Stimulated activated CD8-positive, alpha-beta memory T cell treated with anti-CD3 and anti-CD28 coated beads, Interleukin-7, amount 100 ng/mL, for 48 hours (primary cell): Measurements from ENCODE around the gene LRRC59.
"Not testable (repeated sequence)": the region's sequence is repeated elsewhere in the genome, so short reads cannot be mapped to it uniquely, and the experiment has no call there.

Experiments
- DNase-seq, 2 donors: peaks; one replicate each; pipeline ENCODE4 v3.0.0-alpha.2; 2020; ENCODE audit warnings: low read depth in 1 of 2; ENCODE audit errors: extremely low read depth in 1 of 2

The LRRC59 gene

DNA sequence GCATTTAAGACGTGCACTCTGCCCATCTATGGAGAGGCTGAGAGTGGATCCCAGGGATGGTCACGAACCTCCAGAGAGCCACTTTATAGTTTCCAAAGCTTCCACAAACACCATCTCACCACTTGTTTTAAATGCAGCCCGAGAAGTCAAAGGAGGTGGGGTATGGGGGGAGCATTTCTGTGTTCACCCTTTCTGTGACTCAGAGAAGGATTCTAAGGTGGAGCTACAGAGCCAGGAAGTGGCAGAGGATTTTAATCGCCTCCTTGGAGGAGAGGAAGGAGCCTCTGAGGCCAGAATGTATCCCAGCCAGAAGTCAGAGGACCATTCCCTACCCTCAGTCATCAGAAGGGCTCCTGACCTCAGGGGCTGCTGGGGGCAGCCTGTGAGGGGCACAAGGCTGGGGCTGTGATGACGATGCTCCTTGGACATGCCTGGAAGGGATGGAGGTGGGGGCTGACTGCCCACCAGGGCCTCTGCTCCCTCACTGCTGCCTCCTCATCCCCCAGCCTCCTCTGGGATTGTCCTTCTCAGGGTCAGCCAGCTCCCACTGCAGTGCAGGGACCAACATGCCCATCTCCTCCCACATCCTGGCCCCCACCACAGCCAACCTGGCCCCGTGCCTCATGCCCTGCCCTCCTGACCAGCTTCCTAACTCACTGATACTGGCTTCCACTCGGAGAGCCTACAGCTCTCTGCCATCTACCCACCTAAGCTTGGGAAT lies 48.6 kb downstream of the LRRC59 start:
- DNase-seq = no peak

DNA sequence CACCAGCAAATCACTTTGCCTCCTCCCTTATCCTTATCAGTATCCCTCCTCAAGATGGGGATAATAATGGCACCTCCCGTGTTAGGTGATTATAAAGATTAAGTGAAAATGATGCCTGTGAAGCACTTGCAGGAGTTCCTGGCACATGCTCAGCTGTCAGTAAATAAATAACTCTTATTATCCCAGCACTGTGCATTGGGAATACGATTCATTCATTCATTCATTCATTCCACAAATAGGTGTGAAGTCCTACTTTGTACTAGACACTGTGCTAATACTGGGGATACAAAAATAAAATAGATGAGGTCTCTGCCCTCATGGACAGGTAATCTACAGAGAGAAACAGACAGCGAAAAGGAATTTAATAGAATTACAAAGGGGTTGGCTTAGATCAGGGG lies 49.4 kb downstream of the LRRC59 start:
- no peak for DNase-seq

DNA sequence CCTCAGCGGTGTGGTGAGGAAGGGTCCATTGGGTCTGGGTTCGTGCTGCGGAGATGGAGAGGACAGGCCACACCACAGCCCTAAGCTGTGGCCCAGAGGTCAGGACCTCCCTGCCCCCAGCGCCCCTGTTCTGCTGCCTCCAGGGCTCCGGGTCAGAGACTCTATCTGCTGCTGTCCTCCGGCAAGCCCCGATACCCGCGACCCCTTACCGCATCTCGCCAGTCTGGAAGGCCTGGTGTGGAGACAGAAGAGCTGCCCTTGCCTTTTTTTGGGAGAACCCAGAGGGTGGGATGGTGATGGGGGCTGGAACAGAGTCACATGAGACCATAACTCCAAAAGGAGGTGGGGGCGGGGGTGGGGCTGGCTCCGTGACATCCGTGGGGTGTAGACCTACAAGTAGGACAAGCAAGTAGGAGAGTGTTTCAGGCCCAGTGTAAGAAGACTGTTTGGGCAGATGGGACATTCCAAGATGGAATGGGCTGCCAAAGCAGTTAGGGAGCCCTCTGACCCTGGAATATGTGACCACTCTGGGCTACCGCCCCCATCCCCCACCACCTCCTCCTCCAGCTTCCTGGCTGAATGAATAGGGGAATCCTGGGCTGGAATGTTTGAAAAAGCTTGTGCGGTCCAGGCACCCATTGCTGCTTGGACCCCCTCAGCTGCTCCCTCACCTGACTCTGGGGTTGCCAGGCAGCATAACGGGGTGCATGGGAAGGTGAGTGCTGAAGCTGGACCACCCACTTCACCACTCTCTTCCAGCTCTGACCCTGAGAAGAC lies 50.0 kb downstream of the LRRC59 start:
- DNase-seq = no peak

DNA sequence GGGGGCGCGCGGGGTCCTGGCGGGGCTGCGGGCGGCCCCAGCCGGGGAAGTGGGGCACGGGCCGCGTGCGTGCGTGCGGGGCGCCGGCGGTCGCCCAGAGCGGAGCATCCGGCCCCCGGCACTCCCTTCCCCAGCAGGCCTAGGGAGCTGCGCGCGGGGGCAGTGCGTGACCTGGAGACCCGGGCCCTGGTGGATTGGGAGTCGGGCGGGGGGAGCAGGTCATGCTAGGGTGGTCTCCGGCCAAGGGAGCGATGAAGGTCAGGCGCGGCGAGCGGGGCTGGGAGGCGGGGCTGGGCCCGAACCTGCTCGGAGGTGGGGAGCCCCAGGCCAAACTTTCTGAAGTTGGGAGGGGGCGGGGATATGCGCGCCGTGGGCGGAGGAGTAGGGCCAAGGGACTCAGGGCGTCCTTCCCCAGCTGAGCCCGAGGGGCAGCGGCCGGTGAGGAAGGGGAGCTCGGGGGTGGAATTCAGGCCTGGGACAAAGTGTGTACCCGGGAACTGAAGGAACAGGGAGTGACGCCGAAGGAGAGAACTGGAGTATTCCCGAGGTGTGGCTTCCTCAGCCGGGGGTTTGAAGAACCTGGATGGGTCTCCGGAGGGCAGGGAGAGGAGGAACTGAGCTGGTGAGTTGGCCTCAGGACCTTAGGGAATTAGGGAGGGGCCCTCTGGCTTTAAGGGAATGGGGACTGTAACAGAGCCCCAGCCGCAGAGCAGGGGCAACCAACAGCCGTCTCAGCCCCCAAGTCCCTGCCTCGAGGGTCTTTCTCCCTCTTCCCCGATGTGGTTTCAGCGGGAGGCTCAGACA lies 50.8 kb downstream of the LRRC59 start:
- no peak for DNase-seq

DNA sequence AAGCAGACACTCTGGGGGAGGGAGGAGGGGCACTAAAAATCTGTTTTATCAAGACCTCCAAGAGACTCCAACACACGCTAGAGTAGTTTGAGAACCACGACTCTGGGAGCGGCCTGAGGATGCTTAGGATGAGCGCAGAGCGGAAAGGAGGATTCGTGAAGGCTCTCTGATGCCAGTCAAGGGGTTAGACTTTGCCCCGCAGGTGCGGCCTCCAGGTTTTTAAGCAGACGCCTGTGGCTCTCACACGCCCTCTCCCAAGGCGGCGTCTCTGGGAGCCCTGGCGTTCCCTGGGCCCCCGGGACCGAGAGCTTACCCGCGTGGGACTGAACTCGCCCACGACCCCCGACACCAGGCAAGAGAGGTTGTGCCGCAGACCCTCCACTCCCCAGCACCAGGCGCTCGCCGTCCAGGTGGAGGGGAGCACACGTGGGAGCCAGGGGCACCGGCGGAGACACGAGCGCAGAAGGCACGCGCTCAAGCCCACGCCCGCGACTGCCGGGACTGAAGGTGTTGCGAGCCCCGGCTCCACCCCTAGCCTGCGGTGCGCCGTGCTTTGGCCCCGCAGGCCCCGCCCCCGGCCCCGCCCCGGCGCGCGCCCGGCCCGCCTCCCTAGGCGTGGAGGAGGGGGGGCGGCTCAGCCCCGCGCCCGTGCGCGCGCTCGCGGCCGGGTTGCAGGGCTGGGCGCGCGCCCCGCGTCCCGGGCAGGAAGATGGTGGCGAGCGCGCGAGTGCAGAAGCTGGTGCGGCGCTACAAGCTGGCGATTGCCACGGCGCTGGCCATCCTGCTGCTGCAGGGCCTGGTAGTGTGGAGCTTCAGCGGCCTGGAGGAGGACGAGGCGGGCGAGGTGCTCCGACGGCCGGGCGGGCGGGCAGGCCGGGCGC lies 51.7 kb downstream of the LRRC59 start, which contains the start of gene XYLT2:
Gene XYLT2 (plus strand): TSS at position 695 of the 881 bp plus-strand sequence. CDS start 15 bp downstream, at position 710.
- peak; percentile 79 to 81 for DNase-seq

DNA sequence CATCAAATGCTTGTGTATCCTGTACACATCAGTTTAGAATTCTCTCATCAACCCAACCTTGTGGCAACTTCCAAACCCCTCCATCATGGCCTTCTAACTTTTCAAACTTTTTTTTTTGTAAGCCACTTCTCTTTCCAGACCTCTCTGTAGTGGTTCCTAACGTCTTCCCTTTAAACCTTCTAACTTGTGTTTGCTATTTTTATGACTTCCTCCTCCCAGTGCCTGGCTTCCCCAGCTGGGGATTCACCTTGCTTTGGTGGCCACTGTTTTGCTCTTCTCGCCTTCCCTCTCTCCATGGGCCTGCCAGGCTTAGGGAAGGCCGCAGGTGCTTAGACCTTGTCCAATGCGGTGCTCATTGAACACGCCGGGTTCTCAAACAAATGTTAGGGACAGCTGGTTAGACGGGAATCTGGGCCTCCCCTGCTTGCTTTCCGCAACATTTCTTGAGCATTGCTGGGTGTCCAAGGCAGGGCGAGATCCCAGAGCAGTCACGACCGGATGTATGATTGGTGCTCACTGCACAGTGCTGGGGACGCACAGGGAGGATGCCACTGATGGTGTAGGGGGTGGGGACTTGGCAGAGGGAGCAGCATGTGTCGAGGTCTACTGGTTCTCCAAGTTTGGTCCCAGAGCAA lies 52.5 kb downstream of the LRRC59 start:
- DNase-seq = no peak

DNA sequence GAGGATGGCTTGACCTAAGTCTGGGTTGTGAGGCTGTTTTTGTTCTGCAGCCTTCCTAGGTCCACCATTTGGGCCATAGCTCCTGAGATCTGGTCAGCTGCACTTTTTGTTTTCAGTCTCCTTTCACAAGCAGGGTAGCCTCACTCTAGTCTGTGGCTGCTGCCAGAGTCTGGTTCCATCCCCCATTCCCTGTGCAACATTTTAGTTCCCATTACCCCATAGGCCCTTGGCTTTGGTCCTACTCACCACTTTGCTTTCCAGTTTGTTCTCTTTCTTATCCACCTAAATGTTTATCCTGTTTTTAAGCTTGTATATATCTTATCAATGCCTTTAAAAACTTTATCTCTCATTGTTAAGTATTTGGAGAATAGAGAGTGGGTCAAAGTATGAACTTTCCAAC lies 57.9 kb downstream of the LRRC59 start:
- no peak for DNase-seq

DNA sequence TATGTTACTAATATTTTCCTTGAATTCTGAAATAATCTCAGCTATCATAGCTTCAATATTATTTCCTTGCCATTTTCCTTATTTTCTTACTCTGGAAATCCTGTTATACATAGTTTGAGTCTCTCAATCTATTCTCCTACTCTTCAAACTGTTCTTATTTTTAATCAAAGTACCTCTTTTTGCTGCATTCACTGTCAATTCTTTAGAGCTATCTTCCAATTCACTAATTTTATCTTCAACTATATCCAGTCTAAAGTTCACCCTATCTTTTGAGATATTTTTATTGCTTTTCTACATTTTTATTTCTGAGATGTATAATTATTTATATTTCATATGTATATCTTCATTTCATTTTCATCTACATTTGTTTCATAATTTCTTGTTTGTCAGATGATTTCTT lies 58.7 kb downstream of the LRRC59 start:
- no peak for DNase-seq

DNA sequence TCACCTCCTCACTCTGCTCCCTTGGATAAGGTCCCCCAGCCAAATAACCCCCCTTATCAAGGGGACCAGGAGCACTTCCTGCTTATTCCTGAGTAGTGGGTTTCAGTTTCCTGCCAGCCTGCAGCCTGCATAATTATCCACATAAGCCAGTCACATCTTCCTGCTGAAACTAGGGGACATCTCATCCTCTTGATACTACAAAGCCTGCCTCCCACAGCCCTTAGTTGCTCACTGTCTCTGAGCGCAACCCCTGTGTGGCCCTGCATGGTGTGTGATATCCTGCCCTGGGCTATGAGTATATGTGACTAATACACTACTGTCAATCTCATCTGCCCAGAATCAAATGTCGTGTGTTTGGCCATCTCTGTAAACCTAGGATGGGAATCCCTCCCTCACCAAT lies 59.4 kb downstream of the LRRC59 start:
- DNase-seq = no peak

DNA sequence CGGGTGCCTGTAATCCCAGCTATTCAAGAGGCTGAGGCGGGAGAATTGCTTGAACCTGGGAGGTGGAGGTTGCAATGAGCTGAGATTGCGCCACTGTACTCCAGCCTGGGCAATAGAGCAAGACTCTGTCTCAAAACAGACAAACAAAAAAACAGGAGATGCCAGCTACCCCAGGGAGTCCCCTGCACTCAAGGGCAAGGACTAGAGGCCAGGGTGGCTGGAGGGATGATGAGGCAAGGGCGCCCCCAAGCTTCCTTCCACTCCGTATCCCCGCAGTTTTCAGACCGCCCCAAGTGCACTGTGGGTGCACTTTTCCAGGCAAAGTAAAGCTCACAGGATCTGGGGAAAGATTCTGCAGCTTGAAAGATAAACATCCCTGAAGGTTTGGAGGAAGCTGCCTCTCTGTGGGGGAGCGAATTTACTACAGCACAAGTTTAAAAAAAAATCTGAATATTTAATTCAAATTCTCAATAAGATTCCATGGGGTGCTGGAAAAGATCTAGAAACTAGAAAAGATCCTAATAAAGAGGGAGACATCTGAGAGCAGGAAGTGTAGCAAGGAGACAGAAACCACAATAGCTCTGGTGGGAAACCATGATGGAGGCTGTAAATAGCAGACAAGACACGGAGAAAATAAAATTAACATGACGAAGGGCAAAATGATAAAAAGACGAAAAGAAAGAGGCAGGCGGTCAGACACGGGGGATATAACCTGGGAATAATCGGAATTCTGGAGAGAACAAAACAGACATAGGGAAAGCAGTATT lies 63.8 kb downstream of the LRRC59 start:
- DNase-seq = not testable (repeated sequence)

DNA sequence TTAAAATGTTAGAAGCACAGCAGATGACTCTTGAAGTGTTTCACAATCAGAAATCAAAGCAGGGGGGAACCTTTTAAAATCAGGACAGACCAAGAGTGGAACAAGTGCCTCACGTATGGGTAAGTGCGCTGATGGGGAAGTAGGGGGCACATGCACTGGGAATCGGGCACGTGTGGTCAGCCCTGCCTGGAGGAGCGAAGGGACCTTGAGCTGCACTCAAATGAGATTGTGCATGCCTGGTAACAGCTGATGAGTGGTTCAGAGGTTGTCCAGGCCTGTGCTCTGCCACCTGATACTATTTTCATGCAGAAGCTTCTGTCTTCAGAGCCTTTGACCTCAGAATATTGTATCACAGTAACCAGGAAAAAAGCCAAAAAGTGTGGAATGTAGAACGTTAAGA lies 65.1 kb downstream of the LRRC59 start:
- no peak for DNase-seq
